B cell (primary cell): ENCODE measurements around the gene TRPC1. TPM values are rescaled to one million over a fixed set of nuclear protein-coding genes. Genes with fewer than 3 reads are reported as not detected.

Experiments
- ATAC-seq: fragments of 200-7000 bp; cut with Tn5 transposase; one replicate; pipeline ENCODE4 v1.10.0; 2021; ENCODE audit warnings: low read depth, mild to moderate bottlenecking, moderate number of reproducible peaks, moderate library complexity
- CTCF ChIA-PET: fragments of 350-600 bp; sonication (Branson Sonifier 250); formaldehyde crosslinking; loops from one replicate; lab custom pipeline; 2021; ENCODE audit warnings: antibody characterized with exemption, inconsistent platforms; lab: Charles Lee
- POLR2A ChIA-PET: fragments of 350-600 bp; sonication (Branson Sonifier 250); formaldehyde crosslinking; loops from one replicate; lab custom pipeline; 2021; ENCODE audit warnings: antibody characterized with exemption; lab: Charles Lee
- DNase-seq: peaks from one replicate; pipeline ENCODE4 v3.0.0; 2013
- H2AFZ ChIP-seq: 2 replicates; pipeline ENCODE4 v1.6.1; 2012; ENCODE audit warnings: mild to moderate bottlenecking, low read depth, low read length; ENCODE audit not compliant: insufficient read depth, poor library complexity, severe bottlenecking
- H3K27ac ChIP-seq, 2 donors: 1 replicate in 1 of 2; 2 replicates in 1 of 2; pipeline ENCODE4 v1.5.1; 2012 to 2013; ENCODE audit warnings: low read length in 2 of 2, mild to moderate bottlenecking in 2 of 2, moderate library complexity in 1 of 2
- H3K27me3 ChIP-seq, 4 experiments: fragments of 200-600 bp in 1 of 4; sonication (generic) in 1 of 4; replicated peaks in 1 of 4; 1 replicate in 2 of 4; 2 replicates in 2 of 4; pipeline versions ENCODE4 v1.6.1 to v1.7.0; 2013 to 2016; ENCODE audit warnings: low read length in 3 of 4, mild to moderate bottlenecking in 2 of 4, mixed read lengths in 1 of 4, moderate library complexity in 1 of 4; ENCODE audit not compliant: insufficient read depth in 4 of 4, control insufficient read depth in 3 of 4; ENCODE audit errors: control extremely low read depth in 1 of 4
- H3K36me3 ChIP-seq, 2 experiments: replicated peaks in 1 of 2; 1 replicate in 1 of 2; 2 replicates in 1 of 2; pipeline versions ENCODE4 v1.6.1 to v1.7.1; 2013; ENCODE audit warnings: low read length in 1 of 2; ENCODE audit not compliant: insufficient read depth in 2 of 2, control insufficient read depth in 1 of 2; ENCODE audit errors: control extremely low read depth in 1 of 2, extremely low read depth in 1 of 2
- H3K4me1 ChIP-seq, 2 donors: fragments of 200-600 bp in 1 of 2; sonication (generic) in 1 of 2; 1 replicate in 1 of 2; 2 replicates in 1 of 2; pipeline versions ENCODE4 v1.5.1 to v1.6.1; 2013 to 2017; ENCODE audit warnings: low read length in 2 of 2; ENCODE audit not compliant: control insufficient read depth in 2 of 2, insufficient read depth in 2 of 2
- H3K4me2 ChIP-seq: replicated peaks from 2 replicates; pipeline ENCODE3; 2012; ENCODE audit warnings: mild to moderate bottlenecking, low read depth, low read length; ENCODE audit not compliant: poor library complexity, severe bottlenecking
- H3K4me3 ChIP-seq, 5 experiments: fragments of 200-600 bp in 1 of 5; sonication (generic) in 1 of 5; 1 replicate in 3 of 5; 2 replicates in 2 of 5; pipeline versions ENCODE4 v1.5.1 to v1.7.0; 2011 to 2016; ENCODE audit warnings: low read length in 4 of 5, mild to moderate bottlenecking in 4 of 5, low read depth in 2 of 5, control low read depth in 1 of 5, moderate library complexity in 1 of 5; ENCODE audit not compliant: insufficient read depth in 1 of 5; ENCODE audit errors: control extremely low read depth in 1 of 5, extremely low read depth in 1 of 5
- H3K79me2 ChIP-seq: fragments of 200-600 bp; sonication (generic); one replicate; pipeline ENCODE4 v1.6.0; 2016; ENCODE audit warnings: low read length; ENCODE audit not compliant: control insufficient read depth, insufficient read depth
- H3K9ac ChIP-seq: fragments of 200-600 bp; sonication (generic); 2 replicates; pipeline ENCODE4 v1.6.1; 2017; ENCODE audit warnings: mild to moderate bottlenecking, low read length, moderate library complexity
- H3K9me3 ChIP-seq, 3 donors: one replicate each; pipeline versions ENCODE4 v1.6.1 to v1.7.1; 2013; ENCODE audit warnings: low read length in 2 of 3; ENCODE audit not compliant: control insufficient read depth in 2 of 3, insufficient read depth in 1 of 3; ENCODE audit errors: control extremely low read depth in 1 of 3
- H4K20me1 ChIP-seq: 2 replicates; pipeline ENCODE4 v1.6.0; 2012; ENCODE audit warnings: mild to moderate bottlenecking, low read length; ENCODE audit not compliant: insufficient read depth, control insufficient read depth, poor library complexity, severe bottlenecking
- H3K27ac Mint-ChIP-seq: one replicate; pipeline ENCODE4 v1.8.0; 2021; ENCODE audit warnings: mixed read lengths
- H3K27me3 Mint-ChIP-seq: one replicate; pipeline ENCODE4 v1.8.0; 2021; ENCODE audit warnings: mixed read lengths
- H3K4me1 Mint-ChIP-seq: one replicate; pipeline ENCODE4 v1.8.0; 2021; ENCODE audit warnings: mixed read lengths
- H3K4me3 Mint-ChIP-seq: one replicate; pipeline ENCODE4 v1.8.0; 2021; ENCODE audit warnings: mixed read lengths
- H3K9me3 Mint-ChIP-seq: one replicate; pipeline ENCODE4 v1.8.0; 2022; ENCODE audit warnings: mixed read lengths; ENCODE audit not compliant: insufficient read depth
- EZH2 ChIP-seq: IDR thresholded peaks from 2 replicates; pipeline ENCODE4 v1.6.1; 2012; ENCODE audit warnings: borderline replicate concordance, low read depth, mild to moderate bottlenecking, moderate library complexity, low read length; ENCODE audit not compliant: insufficient read depth, poor library complexity, severe bottlenecking
- WGBS: methylation state at CpG from one replicate; pipeline ENCODE4 v1.1.5; 2013; ENCODE audit warnings: missing lambda C conversion rate; ENCODE audit not compliant: insufficient coverage; 5-methylcytosine and 5-hydroxymethylcytosine counted together
- intact Hi-C: fragments of 100-400 bp; cut with micrococcal nuclease; formaldehyde crosslinking; loops from one replicate; pipeline ENCODE4 v1.10.0; 2022
- polyA plus RNA-seq: library from polyadenylated mRNA; depleted of rRNA; stranded (reverse); fragments of >200 nt; gene quantifications from 2 replicates; pipeline ENCODE4 v1.2.3, GENCODE V29; 2012
- total RNA-seq, 2 donors: library from RNA; stranded (reverse); fragments of 120-200 nt in 1 of 2; gene quantifications; 1 replicate in 1 of 2; 2 replicates in 1 of 2; pipeline versions ENCODE4 v1.2.3 to v1.2.4, GENCODE V29; 2013 to 2022
- TF ChIP-seq, protein P1 (sequence below): fragments of 200-600 bp; IDR thresholded peaks from one replicate; pipeline ENCODE4 v1.8.0; 2022; ENCODE audit warnings: antibody characterized with exemption, mild to moderate bottlenecking

The TRPC1 gene
- total and polyA plus RNA-seq, 2 donors (not counting 1 experiment from before 2014, with no cell fraction given), result 2.0 to 3.8 TPM

- Histone ChIP-seq H3K79me2 (no peaks in the 10 kb centered on the region), H3K27ac (no peak overlapping the region), H3K27me3 (no peaks in the 10 kb centered on the region), H2AFZ (no peak overlapping the region), H4K20me1 (no peaks in the 10 kb centered on the region), H3K4me3 (no peak overlapping the region), H3K9me3 (no peaks in the 10 kb centered on the region), H3K9ac (no peak overlapping the region), H3K4me1 (no peaks in the 10 kb centered on the region), H3K36me3 (no peaks in the 10 kb centered on the region), H3K4me2 (no peak overlapping the region)
- Mint-ChIP-seq H3K9me3 (no peaks in the 10 kb centered on the region), H3K27me3 (no peaks in the 10 kb centered on the region), H3K4me1 (no peaks in the 10 kb centered on the region), H3K4me3 (no peak overlapping the region), H3K27ac (no peak overlapping the region)
- POLR2A ChIA-PET, result no interaction called here
- intact Hi-C loops, result no loop called here
- DNase-seq (no peak), ATAC-seq (no peak)
- 100% methylated on average over 9 of the region's 9 CpGs for WGBS
- TF ChIP-seq, protein P1, sequence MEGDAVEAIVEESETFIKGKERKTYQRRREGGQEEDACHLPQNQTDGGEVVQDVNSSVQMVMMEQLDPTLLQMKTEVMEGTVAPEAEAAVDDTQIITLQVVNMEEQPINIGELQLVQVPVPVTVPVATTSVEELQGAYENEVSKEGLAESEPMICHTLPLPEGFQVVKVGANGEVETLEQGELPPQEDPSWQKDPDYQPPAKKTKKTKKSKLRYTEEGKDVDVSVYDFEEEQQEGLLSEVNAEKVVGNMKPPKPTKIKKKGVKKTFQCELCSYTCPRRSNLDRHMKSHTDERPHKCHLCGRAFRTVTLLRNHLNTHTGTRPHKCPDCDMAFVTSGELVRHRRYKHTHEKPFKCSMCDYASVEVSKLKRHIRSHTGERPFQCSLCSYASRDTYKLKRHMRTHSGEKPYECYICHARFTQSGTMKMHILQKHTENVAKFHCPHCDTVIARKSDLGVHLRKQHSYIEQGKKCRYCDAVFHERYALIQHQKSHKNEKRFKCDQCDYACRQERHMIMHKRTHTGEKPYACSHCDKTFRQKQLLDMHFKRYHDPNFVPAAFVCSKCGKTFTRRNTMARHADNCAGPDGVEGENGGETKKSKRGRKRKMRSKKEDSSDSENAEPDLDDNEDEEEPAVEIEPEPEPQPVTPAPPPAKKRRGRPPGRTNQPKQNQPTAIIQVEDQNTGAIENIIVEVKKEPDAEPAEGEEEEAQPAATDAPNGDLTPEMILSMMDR, result no peak
- no peak for TF ChIP-seq EZH2
- CTCF ChIA-PET, result no interaction called here
These were observed 94.8 kb downstream of the TRPC1 start for GRCh38 chr3:142818651-142819050.

DNA sequence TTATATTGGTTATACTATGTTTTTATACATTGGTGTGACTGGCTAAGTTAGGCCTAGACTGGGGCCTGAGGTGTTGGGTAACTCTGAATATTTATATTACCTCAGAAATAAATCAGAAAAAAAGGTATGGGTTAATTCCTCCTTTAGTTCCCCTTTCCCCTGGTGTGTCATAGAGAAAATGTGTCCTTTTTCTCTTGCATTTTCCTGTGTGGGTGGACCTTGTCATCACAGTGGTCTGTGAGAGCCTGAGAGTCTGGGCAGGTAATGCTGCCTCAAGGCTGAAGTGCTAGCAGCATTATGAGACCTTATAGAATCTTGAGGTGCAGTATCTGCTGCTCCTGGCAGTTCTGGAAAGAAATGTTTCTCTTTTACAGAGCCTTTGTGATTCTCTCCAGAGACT is 95.3 kb downstream of the TRPC1 start:
- Mint-ChIP-seq H3K4me1 (no peaks in the 10 kb centered on the region), H3K27ac (no peak overlapping the region), H3K27me3 (no peaks in the 10 kb centered on the region), H3K4me3 (no peak overlapping the region), H3K9me3 (no peaks in the 10 kb centered on the region)
- no peak for TF ChIP-seq EZH2
- TF ChIP-seq, protein P1, result no peak
- POLR2A ChIA-PET, result no interaction called here
- Histone ChIP-seq H3K9me3 (no peaks in the 10 kb centered on the region), H3K4me1 (no peaks in the 10 kb centered on the region), H3K36me3 (no peaks in the 10 kb centered on the region), H3K79me2 (no peaks in the 10 kb centered on the region), H3K9ac (no peak overlapping the region), H3K4me2 (no peak overlapping the region), H3K27me3 (no peaks in the 10 kb centered on the region), H2AFZ (no peak overlapping the region), H3K27ac (no peak overlapping the region), H4K20me1 (no peaks in the 10 kb centered on the region), H3K4me3 (no peak overlapping the region)
- ATAC-seq, result no peak
- DNase-seq, result no peak
- intact Hi-C loops, result no loop called here
- CTCF ChIA-PET, result interaction anchor here (0.7 kb wide), 1 partner anchor 11 kb away, joined by 3 read pairs; no protein-coding TSS in a partner anchor
